IPS-11a (cell line): Measurements from ENCODE around the gene AGFG1.
"Not testable (repeated sequence)": the region's sequence is repeated elsewhere in the genome, so short reads cannot be mapped to it uniquely, and the experiment has no call there.

Experiments used
- H3K4me3 ChIP-seq: one replicate; pipeline ENCODE4 v1.5.1; 2013; ENCODE audit warnings: low read depth, low read length, control low read depth

AGFG1 gene

DNA sequence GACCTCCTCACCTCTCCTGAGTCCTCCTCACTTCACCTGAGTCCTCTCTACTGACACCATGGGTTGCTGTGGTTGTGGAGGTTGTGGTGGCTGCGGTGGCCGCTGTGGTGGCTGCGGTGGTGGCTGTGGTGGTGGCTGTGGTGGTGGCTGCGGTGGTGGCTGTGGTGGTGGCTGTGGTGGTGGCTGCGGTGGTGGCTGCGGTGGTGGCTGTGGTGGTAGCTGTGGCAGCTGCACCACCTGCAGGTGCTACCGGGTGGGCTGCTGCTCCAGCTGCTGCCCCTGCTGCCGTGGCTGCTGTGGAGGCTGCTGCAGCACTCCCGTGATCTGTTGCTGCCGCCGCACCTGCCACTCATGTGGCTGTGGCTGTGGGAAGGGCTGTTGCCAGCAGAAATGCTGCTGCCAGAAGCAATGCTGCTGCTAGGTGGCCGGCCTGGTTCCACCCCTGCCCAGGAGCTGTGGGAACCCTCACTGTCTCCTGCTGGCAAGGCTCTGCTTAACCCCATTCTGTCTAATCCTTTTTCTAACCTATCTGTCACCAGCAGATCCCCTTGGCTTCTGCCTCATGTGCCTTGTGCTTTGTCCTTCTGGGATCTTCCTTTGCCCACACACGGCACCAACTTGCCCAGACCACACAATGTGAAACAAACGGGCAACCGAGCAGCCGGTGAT is 127.0 kb downstream of the AGFG1 start, which contains the start of gene SCYGR2:
Gene SCYGR2, plus strand, starts transcription at position 59 of the 669 bp plus-strand sequence. Its CDS starts 0 bp downstream, at position 59.
- not testable (repeated sequence) for H3K4me3 ChIP-seq

DNA sequence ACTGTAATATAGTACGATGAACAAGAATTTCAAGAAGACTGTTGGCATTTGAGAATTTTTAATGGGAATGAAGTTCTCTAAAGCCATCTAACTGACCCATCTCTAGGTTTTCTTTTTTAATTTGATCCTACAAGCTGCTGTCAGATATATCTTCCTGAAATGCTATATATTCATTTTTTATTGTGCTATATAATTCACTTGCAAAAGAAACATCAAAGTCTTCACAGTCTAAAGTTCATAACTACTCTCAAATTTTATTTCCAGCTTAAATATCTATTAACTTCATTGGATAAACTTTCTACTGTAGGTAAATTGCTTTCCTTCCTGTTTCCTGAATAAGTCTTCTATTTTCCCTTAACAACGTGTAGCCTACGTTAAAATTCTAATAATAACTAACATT is 130.4 kb downstream of the AGFG1 start:
- H3K4me3 ChIP-seq: no peak overlapping the region

DNA sequence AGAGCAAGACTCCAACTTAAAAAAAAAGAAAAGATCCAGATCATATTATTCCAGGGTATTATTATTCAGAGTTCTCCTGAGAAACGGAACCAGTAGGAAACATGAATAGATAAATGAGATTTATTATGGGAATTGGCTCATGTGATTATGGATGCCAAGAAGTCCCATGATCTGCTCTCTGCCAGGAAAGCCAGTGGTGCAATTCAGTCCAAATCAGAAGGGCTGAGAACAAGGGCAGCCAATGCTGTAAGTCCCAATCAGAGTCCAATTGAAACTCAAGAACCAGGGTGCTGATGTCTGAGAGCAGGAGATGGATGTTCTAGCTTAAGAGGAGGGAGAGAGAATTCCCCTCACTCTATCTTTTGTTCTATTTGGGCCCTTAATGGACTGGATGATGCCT is 134.5 kb downstream of the AGFG1 start:
- H3K4me3 ChIP-seq: no peak overlapping the region

DNA sequence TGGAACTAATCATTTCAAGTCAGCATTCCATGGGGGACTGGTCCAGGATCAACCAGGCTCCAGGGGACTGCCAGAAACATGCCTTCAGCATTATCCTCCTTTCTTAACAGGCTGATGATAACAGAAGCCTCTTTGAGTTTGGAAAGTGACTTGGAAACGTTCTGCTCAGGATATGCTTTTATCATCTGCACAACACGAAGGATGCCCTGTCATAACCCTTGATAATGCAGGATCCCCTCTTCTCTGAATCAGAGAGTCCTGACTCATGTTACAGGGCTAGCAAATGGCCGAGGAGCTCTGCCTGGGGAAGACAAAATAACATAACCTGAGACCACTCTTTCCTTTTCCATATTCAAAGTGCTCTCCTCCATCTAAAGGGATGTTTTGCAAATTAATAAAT is 136.0 kb downstream of the AGFG1 start:
- no peak overlapping the region for H3K4me3 ChIP-seq

DNA sequence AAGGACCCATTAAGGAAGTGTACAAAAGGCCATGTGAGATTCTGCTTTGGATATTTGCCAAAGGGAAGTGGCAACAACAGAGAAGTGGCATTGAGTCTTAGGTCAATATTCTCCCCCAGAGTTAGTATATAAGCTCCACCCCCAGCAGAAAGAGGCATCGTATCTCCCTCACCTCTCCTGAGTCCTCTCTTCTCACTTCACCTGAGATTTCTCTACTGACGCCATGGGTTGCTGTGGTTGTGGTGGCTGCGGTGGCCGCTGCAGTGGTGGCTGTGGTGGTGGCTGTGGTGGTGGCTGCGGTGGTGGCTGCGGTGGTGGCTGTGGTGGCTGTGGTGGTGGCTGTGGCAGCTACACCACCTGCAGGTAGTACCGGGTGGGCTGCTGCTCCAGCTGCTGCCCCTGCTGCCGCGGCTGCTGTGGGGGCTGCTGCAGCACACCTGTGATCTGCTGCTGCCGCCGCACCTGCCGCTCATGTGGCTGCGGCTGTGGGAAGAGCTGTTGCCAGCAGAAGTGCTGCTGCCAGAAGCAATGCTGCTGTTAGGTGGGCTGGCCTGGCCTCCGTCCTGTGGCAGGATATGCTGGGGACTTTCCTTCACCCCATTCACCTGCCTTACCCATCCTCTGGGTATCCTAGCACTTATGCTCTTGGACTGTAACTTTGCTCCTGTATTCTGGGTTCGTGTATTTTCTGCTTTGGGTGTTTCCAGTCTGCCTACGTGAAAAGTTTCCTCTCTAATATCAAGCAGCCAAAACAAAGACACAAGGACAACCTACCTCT is 136.8 kb downstream of the AGFG1 start:
- H3K4me3 ChIP-seq: no peak overlapping the region

DNA sequence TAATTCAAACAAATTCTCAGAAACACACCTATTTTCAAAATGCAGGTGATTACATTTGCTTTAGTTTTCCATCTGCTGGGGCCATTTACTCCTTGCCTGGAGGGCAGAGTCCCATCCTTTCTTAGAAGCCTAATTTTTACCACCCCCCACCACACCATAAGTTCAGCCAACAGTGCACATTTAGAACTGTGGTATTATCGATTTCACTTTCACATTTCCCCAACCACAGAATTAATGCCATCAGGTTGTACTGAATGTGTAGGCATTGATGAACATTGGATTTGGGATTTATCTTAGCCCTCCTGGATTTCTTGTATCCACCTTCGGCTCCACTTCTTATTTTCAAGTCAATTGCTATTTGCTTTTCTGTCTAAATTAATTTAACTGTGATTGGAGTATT is 138.2 kb downstream of the AGFG1 start:
- H3K4me3 ChIP-seq: no peak overlapping the region
